HEK293 (cell line): ENCODE results near the gene DDT.
"Not testable (repeated sequence)": the region's sequence is repeated elsewhere in the genome, so short reads cannot be mapped to it uniquely, and the experiment has no call there.

Experiments used
- KLF16 ChIP-seq: fragments of 450-650 bp; formaldehyde crosslinking; IDR thresholded peaks from 2 replicates; pipeline ENCODE4 v1.5.1; 2017; ENCODE audit warnings: missing biosample characterization, missing genetic modification characterization
- REPIN1 ChIP-seq: fragments of 450-650 bp; formaldehyde crosslinking; IDR thresholded peaks from 2 replicates; pipeline ENCODE4 v1.5.1; 2017; ENCODE audit warnings: missing biosample characterization, missing genetic modification characterization, low read depth
- YY1 ChIP-seq: fragments of 450-650 bp; formaldehyde crosslinking; IDR thresholded peaks from 2 replicates; pipeline ENCODE4 v1.5.1; 2018; ENCODE audit warnings: missing biosample characterization, missing genetic modification characterization
- ZNF302 ChIP-seq: fragments of 450-650 bp; formaldehyde crosslinking; IDR thresholded peaks from 2 replicates; pipeline ENCODE4 v1.5.1; 2016; ENCODE audit warnings: missing biosample characterization, missing genetic modification characterization, low read depth
- ZNF558 ChIP-seq: fragments of 450-650 bp; formaldehyde crosslinking; IDR thresholded peaks from 2 replicates; pipeline ENCODE4 v1.5.1; 2016; ENCODE audit warnings: missing biosample characterization, missing genetic modification characterization
- ZNF621 ChIP-seq: fragments of 450-650 bp; formaldehyde crosslinking; IDR thresholded peaks from 2 replicates; pipeline ENCODE4 v1.5.1; 2017; ENCODE audit warnings: missing biosample characterization, missing genetic modification characterization
- ZNF830 ChIP-seq: fragments of 450-650 bp; IDR thresholded peaks from 2 replicates; pipeline ENCODE4 v1.5.0; 2018; ENCODE audit warnings: missing biosample characterization, missing genetic modification characterization, low read depth, mild to moderate bottlenecking, moderate library complexity
- TF ChIP-seq, protein P1 (sequence below): fragments of 450-650 bp; formaldehyde crosslinking; IDR thresholded peaks from 2 replicates; pipeline ENCODE4 v1.5.1; 2016; ENCODE audit warnings: missing biosample characterization, missing genetic modification characterization
- TF ChIP-seq, protein P2 (sequence below): fragments of 450-650 bp; formaldehyde crosslinking; conservative IDR thresholded peaks from 2 replicates; pipeline ENCODE4 v1.5.1; 2016; ENCODE audit warnings: low read depth, missing biosample characterization, missing genetic modification characterization
- TF ChIP-seq, protein P3 (sequence below): fragments of 450-650 bp; formaldehyde crosslinking; IDR thresholded peaks from 2 replicates; pipeline ENCODE4 v1.5.1; 2016; ENCODE audit warnings: missing biosample characterization, missing genetic modification characterization
- TF ChIP-seq, protein P4 (sequence below): fragments of 450-650 bp; formaldehyde crosslinking; IDR thresholded peaks from 2 replicates; pipeline ENCODE4 v1.5.1; 2016; ENCODE audit warnings: missing biosample characterization, missing genetic modification characterization
- TF ChIP-seq, protein P5 (sequence below): fragments of 450-650 bp; formaldehyde crosslinking; IDR thresholded peaks from 2 replicates; pipeline ENCODE4 v1.5.1; 2016; ENCODE audit warnings: missing biosample characterization, missing genetic modification characterization
- TF ChIP-seq, protein P6 (sequence below): sonication (generic); formaldehyde crosslinking; IDR thresholded peaks from 2 replicates; pipeline ENCODE4 v1.8.1; 2022; ENCODE audit warnings: mild to moderate bottlenecking, moderate library complexity, missing genetic modification reagents

DNA sequence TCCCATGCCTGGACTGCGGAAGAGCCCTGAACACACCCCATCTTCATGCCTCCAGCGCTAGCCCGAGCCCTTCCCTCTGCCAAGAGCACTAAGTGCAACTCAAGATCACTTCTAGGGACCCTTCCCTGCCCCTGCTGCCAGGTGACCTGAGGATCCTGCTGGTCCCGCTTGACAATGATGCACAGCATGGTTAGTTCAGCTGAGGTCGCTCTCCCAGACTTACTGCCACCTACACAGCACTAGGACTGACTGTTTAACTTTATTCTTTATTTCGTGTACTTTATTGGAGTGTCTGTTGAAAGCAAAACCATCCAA, 19.3 kb downstream of the DDT start:
- TF ChIP-seq, protein P1, sequence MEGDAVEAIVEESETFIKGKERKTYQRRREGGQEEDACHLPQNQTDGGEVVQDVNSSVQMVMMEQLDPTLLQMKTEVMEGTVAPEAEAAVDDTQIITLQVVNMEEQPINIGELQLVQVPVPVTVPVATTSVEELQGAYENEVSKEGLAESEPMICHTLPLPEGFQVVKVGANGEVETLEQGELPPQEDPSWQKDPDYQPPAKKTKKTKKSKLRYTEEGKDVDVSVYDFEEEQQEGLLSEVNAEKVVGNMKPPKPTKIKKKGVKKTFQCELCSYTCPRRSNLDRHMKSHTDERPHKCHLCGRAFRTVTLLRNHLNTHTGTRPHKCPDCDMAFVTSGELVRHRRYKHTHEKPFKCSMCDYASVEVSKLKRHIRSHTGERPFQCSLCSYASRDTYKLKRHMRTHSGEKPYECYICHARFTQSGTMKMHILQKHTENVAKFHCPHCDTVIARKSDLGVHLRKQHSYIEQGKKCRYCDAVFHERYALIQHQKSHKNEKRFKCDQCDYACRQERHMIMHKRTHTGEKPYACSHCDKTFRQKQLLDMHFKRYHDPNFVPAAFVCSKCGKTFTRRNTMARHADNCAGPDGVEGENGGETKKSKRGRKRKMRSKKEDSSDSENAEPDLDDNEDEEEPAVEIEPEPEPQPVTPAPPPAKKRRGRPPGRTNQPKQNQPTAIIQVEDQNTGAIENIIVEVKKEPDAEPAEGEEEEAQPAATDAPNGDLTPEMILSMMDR (tag by site-specific recombination) = not testable (repeated sequence)
- TF ChIP-seq, protein P2, sequence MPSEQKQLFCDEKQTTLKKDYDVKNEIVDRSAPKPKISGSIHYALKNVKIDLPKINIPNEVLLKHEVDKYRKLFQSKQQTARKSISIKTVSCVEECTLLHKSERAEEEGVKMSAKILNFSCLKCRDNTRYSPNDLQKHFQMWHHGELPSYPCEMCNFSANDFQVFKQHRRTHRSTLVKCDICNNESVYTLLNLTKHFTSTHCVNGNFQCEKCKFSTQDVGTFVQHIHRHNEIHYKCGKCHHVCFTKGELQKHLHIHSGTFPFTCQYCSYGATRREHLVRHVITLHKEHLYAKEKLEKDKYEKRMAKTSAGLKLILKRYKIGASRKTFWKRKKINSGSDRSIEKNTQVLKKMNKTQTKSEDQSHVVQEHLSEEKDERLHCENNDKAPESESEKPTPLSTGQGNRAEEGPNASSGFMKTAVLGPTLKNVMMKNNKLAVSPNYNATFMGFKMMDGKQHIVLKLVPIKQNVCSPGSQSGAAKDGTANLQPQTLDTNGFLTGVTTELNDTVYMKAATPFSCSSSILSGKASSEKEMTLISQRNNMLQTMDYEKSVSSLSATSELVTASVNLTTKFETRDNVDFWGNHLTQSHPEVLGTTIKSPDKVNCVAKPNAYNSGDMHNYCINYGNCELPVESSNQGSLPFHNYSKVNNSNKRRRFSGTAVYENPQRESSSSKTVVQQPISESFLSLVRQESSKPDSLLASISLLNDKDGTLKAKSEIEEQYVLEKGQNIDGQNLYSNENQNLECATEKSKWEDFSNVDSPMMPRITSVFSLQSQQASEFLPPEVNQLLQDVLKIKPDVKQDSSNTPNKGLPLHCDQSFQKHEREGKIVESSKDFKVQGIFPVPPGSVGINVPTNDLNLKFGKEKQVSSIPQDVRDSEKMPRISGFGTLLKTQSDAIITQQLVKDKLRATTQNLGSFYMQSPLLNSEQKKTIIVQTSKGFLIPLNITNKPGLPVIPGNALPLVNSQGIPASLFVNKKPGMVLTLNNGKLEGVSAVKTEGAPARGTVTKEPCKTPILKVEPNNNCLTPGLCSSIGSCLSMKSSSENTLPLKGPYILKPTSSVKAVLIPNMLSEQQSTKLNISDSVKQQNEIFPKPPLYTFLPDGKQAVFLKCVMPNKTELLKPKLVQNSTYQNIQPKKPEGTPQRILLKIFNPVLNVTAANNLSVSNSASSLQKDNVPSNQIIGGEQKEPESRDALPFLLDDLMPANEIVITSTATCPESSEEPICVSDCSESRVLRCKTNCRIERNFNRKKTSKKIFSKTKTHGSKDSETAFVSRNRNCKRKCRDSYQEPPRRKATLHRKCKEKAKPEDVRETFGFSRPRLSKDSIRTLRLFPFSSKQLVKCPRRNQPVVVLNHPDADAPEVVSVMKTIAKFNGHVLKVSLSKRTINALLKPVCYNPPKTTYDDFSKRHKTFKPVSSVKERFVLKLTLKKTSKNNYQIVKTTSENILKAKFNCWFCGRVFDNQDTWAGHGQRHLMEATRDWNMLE (tag by site-specific recombination) = not testable (repeated sequence)
- not testable (repeated sequence) for TF ChIP-seq ZNF302, YY1, ZNF830, ZNF558, KLF16, REPIN1, ZNF621 (tag by site-specific recombination)
- TF ChIP-seq, protein P3, sequence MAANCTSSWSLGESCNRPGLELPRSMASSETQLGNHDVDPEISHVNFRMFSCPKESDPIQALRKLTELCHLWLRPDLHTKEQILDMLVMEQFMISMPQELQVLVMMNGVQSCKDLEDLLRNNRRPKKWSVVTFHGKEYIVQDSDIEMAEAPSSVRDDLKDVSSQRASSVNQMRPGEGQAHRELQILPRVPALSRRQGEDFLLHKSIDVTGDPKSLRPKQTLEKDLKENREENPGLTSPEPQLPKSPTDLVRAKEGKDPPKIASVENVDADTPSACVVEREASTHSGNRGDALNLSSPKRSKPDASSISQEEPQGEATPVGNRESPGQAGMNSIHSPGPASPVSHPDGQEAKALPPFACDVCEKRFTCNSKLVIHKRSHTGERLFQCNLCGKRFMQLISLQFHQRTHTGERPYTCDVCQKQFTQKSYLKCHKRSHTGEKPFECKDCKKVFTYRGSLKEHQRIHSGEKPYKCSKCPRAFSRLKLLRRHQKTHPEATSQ = not testable (repeated sequence)
- TF ChIP-seq, protein P4, sequence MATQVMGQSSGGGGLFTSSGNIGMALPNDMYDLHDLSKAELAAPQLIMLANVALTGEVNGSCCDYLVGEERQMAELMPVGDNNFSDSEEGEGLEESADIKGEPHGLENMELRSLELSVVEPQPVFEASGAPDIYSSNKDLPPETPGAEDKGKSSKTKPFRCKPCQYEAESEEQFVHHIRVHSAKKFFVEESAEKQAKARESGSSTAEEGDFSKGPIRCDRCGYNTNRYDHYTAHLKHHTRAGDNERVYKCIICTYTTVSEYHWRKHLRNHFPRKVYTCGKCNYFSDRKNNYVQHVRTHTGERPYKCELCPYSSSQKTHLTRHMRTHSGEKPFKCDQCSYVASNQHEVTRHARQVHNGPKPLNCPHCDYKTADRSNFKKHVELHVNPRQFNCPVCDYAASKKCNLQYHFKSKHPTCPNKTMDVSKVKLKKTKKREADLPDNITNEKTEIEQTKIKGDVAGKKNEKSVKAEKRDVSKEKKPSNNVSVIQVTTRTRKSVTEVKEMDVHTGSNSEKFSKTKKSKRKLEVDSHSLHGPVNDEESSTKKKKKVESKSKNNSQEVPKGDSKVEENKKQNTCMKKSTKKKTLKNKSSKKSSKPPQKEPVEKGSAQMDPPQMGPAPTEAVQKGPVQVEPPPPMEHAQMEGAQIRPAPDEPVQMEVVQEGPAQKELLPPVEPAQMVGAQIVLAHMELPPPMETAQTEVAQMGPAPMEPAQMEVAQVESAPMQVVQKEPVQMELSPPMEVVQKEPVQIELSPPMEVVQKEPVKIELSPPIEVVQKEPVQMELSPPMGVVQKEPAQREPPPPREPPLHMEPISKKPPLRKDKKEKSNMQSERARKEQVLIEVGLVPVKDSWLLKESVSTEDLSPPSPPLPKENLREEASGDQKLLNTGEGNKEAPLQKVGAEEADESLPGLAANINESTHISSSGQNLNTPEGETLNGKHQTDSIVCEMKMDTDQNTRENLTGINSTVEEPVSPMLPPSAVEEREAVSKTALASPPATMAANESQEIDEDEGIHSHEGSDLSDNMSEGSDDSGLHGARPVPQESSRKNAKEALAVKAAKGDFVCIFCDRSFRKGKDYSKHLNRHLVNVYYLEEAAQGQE (tag by site-specific recombination) = not testable (repeated sequence)
- TF ChIP-seq, protein P5, sequence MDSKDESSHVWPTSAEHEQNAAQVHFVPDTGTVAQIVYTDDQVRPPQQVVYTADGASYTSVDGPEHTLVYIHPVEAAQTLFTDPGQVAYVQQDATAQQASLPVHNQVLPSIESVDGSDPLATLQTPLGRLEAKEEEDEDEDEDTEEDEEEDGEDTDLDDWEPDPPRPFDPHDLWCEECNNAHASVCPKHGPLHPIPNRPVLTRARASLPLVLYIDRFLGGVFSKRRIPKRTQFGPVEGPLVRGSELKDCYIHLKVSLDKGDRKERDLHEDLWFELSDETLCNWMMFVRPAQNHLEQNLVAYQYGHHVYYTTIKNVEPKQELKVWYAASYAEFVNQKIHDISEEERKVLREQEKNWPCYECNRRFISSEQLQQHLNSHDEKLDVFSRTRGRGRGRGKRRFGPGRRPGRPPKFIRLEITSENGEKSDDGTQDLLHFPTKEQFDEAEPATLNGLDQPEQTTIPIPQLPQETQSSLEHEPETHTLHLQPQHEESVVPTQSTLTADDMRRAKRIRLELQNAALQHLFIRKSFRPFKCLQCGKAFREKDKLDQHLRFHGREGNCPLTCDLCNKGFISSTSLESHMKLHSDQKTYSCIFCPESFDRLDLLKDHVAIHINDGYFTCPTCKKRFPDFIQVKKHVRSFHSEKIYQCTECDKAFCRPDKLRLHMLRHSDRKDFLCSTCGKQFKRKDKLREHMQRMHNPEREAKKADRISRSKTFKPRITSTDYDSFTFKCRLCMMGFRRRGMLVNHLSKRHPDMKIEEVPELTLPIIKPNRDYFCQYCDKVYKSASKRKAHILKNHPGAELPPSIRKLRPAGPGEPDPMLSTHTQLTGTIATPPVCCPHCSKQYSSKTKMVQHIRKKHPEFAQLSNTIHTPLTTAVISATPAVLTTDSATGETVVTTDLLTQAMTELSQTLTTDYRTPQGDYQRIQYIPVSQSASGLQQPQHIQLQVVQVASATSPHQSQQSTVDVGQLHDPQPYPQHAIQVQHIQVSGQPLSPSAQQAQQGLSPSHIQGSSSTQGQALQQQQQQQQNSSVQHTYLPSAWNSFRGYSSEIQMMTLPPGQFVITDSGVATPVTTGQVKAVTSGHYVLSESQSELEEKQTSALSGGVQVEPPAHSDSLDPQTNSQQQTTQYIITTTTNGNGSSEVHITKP (tag by site-specific recombination) = not testable (repeated sequence)
- TF ChIP-seq, protein P6, sequence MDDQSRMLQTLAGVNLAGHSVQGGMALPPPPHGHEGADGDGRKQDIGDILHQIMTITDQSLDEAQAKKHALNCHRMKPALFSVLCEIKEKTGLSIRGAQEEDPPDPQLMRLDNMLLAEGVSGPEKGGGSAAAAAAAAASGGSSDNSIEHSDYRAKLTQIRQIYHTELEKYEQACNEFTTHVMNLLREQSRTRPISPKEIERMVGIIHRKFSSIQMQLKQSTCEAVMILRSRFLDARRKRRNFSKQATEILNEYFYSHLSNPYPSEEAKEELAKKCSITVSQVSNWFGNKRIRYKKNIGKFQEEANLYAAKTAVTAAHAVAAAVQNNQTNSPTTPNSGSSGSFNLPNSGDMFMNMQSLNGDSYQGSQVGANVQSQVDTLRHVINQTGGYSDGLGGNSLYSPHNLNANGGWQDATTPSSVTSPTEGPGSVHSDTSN = not testable (repeated sequence)
